Loucy (cell line): ENCODE measurements around the gene ZNF385C.

Source experiments
- H2AFZ ChIP-seq: fragments of 200-600 bp; sonication (generic); 2 replicates; pipeline ENCODE4 v1.6.0; 2016; ENCODE audit warnings: antibody characterized with exemption, mild to moderate bottlenecking, low read length, moderate library complexity
- H3F3A ChIP-seq: fragments of 200-600 bp; 2 replicates; pipeline ENCODE4 v1.6.0; 2016; ENCODE audit warnings: antibody characterized with exemption, low read depth, mild to moderate bottlenecking
- H3K27me3 ChIP-seq: fragments of 200-600 bp; sonication (generic); 2 replicates; pipeline ENCODE4 v1.6.1; 2014; ENCODE audit warnings: low read length, mild to moderate bottlenecking; ENCODE audit not compliant: insufficient read depth, poor library complexity, severe bottlenecking
- H3K36me3 ChIP-seq: fragments of 200-600 bp; sonication (generic); 2 replicates; pipeline ENCODE4 v1.6.1; 2016; ENCODE audit warnings: low read length; ENCODE audit not compliant: insufficient read depth
- H3K4me1 ChIP-seq: fragments of 200-600 bp; sonication (generic); 2 replicates; pipeline ENCODE4 v1.5.1; 2014; ENCODE audit warnings: low read length, mild to moderate bottlenecking; ENCODE audit not compliant: insufficient read depth, poor library complexity, severe bottlenecking
- H3K4me2 ChIP-seq: fragments of 200-600 bp; sonication (generic); 2 replicates; pipeline ENCODE4 v1.6.0; 2014; ENCODE audit warnings: antibody characterized with exemption, low read length, low read depth, mild to moderate bottlenecking; ENCODE audit not compliant: poor library complexity, severe bottlenecking
- H3K4me3 ChIP-seq: fragments of 200-600 bp; sonication (generic); 2 replicates; pipeline ENCODE4 v1.5.1; 2014; ENCODE audit warnings: low read length, mild to moderate bottlenecking, mixed read lengths; ENCODE audit not compliant: poor library complexity, severe bottlenecking
- H3K79me2 ChIP-seq: fragments of 200-600 bp; sonication (generic); 2 replicates; pipeline ENCODE4 v1.6.1; 2014; ENCODE audit warnings: low read length; ENCODE audit not compliant: insufficient read depth
- H3K9ac ChIP-seq: fragments of 200-600 bp; sonication (generic); 2 replicates; pipeline ENCODE4 v1.6.0; 2014; ENCODE audit warnings: mild to moderate bottlenecking, low read depth, low read length, moderate library complexity; ENCODE audit not compliant: poor library complexity, severe bottlenecking
- H3K9me2 ChIP-seq: fragments of 200-600 bp; sonication (generic); replicated peaks from 2 replicates; pipeline ENCODE4 v1.6.1; 2016; ENCODE audit warnings: low read depth, low read length, mixed read lengths
- H3K9me3 ChIP-seq: fragments of 200-600 bp; sonication (generic); 2 replicates; pipeline ENCODE4 v1.6.1; 2014; ENCODE audit warnings: mild to moderate bottlenecking, antibody characterized with exemption, low read length, low read depth; ENCODE audit not compliant: insufficient read depth
- H4K20me1 ChIP-seq: fragments of 200-600 bp; sonication (generic); 2 replicates; pipeline ENCODE4 v1.6.0; 2014; ENCODE audit warnings: antibody characterized with exemption, low read length, mild to moderate bottlenecking; ENCODE audit not compliant: insufficient read depth, poor library complexity, severe bottlenecking
- EZH2phosphoT487 ChIP-seq: fragments of 200-600 bp; IDR thresholded peaks from 2 replicates; pipeline ENCODE4 v1.6.1; 2018; ENCODE audit warnings: antibody characterized with exemption, mild to moderate bottlenecking, moderate library complexity, borderline replicate concordance
- TF ChIP-seq, protein P1 (sequence below): fragments of 200-600 bp; sonication (generic); conservative IDR thresholded peaks from 2 replicates; pipeline ENCODE4 v1.5.1; 2014; ENCODE audit warnings: mild to moderate bottlenecking, antibody characterized with exemption, low read length

Gene ZNF385C

DNA sequence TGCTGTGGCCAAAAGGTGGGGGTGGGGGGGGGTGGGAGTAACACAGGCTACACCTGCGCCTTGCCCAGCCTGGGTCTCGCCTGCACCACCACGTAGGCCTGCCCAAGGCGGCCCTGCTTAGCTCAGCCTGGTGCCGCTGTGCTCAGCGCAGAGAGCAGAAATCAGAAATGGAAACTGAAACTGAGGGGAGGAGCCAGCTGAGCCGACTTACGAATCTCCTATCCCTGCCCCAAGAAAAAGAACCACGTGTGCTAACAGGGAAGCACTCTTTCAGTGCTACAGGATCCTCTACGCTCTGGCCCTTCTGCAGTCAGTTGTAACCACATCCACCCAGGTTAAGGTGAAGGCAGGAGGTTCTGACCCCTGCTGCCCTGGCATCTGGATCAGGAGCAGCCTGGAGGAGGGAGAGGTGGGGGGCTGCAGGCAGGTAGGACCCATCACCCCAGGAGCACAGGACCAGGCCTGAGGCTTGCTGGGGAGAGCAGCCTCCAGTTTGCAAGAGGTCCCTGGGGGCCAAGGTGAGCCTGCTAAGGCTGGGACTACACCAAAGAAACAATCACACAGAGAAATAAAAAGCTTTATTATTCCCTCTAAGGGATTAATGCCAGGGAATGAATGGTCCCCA is 14.4 kb upstream of the ZNF385C start, which contains the start of gene DHX58:
Gene DHX58 (minus strand): TSS at position 163 of the 625 bp plus-strand sequence. CDS start 822 bp downstream, outside the sequence.
- H3K79me2 ChIP-seq = peaks cover 9% of the 10 kb centered on the region; the same call in 1 of the 2 replicates
- no peaks in the 10 kb centered on the region for H4K20me1 ChIP-seq
- no peaks in the 10 kb centered on the region for H3K27me3 ChIP-seq
- peak within 1 kb of the TSS; percentile 79 for H3K4me2 ChIP-seq
- H3K36me3 ChIP-seq = no peaks in the 10 kb centered on the region; the same call in 1 of the 2 replicates
- peak within 1 kb of the TSS; percentile 95 for H3K9ac ChIP-seq
- no peaks in the 10 kb centered on the region for H3F3A ChIP-seq
- TF ChIP-seq, protein P1, sequence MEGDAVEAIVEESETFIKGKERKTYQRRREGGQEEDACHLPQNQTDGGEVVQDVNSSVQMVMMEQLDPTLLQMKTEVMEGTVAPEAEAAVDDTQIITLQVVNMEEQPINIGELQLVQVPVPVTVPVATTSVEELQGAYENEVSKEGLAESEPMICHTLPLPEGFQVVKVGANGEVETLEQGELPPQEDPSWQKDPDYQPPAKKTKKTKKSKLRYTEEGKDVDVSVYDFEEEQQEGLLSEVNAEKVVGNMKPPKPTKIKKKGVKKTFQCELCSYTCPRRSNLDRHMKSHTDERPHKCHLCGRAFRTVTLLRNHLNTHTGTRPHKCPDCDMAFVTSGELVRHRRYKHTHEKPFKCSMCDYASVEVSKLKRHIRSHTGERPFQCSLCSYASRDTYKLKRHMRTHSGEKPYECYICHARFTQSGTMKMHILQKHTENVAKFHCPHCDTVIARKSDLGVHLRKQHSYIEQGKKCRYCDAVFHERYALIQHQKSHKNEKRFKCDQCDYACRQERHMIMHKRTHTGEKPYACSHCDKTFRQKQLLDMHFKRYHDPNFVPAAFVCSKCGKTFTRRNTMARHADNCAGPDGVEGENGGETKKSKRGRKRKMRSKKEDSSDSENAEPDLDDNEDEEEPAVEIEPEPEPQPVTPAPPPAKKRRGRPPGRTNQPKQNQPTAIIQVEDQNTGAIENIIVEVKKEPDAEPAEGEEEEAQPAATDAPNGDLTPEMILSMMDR = no peak
- TF ChIP-seq EZH2phosphoT487 = no peak
- H3K9me3 ChIP-seq = no peaks in the 10 kb centered on the region
- H3K4me3 ChIP-seq = peak within 1 kb of the TSS; percentile 82
- no peaks in the 10 kb centered on the region for H3K9me2 ChIP-seq
- peak within 1 kb of the TSS; percentile 7; the same call in 1 of the 2 replicates for H2AFZ ChIP-seq
- peaks cover 30% of the 10 kb centered on the region for H3K4me1 ChIP-seq

GRCh38 chr17:42111871-42112551 is 13.7 kb upstream of the ZNF385C start:
- Histone ChIP-seq H2AFZ (peak overlapping the region; percentile 7; the same call in 1 of the 2 replicates), H4K20me1 (no peaks in the 10 kb centered on the region), H3K4me2 (peak overlapping the region; percentile 79), H3K9ac (peak overlapping the region; percentile 95), H3K79me2 (peaks cover 9% of the 10 kb centered on the region; the same call in 1 of the 2 replicates), H3K9me3 (no peaks in the 10 kb centered on the region), H3K36me3 (no peaks in the 10 kb centered on the region), H3K27me3 (no peaks in the 10 kb centered on the region), H3K4me3 (peak overlapping the region; percentile 82), H3K4me1 (peaks cover 30% of the 10 kb centered on the region), H3F3A (no peaks in the 10 kb centered on the region), H3K9me2 (no peaks in the 10 kb centered on the region)
- no peak for TF ChIP-seq EZH2phosphoT487
- TF ChIP-seq, protein P1 = no peak

DNA sequence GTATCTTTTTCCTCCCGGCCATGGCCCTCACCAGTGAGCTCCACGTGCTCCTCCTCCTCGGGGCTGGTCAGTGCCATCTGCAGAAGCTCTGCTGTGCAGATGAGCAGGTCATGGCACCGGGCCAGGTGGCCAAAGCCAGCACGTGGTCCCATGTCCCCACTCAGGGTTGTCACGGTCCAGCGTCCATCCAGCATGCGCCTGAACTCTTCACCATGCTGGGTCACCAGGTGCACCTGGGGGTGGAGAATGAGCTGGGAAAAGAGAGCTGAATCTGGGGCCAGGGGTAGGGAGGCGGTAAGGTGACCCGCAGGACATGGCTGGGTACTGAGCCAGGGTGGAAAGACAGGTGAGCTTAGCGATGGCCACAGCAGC is 13.0 kb upstream of the ZNF385C start:
- H3K4me1 ChIP-seq = peaks cover 30% of the 10 kb centered on the region
- H3K36me3 ChIP-seq = no peaks in the 10 kb centered on the region
- H3K4me2 ChIP-seq = peak overlapping the region; percentile 79
- peak overlapping the region; percentile 95 for H3K9ac ChIP-seq
- peaks cover 9% of the 10 kb centered on the region; the same call in 1 of the 2 replicates for H3K79me2 ChIP-seq
- H3F3A ChIP-seq = no peaks in the 10 kb centered on the region
- H3K27me3 ChIP-seq = no peaks in the 10 kb centered on the region
- no peaks in the 10 kb centered on the region for H3K9me2 ChIP-seq
- TF ChIP-seq, protein P1 = no peak
- no peak for TF ChIP-seq EZH2phosphoT487
- H4K20me1 ChIP-seq = no peaks in the 10 kb centered on the region
- no peak overlapping the region for H2AFZ ChIP-seq
- peak overlapping the region; percentile 82 for H3K4me3 ChIP-seq
- no peaks in the 10 kb centered on the region for H3K9me3 ChIP-seq
